ENCODE measurements around the gene MS4A18.
"Not testable (repeated sequence)": the region's sequence is repeated elsewhere in the genome, so short reads cannot be mapped to it uniquely, and the experiment has no call there.

Gene MS4A18

DNA sequence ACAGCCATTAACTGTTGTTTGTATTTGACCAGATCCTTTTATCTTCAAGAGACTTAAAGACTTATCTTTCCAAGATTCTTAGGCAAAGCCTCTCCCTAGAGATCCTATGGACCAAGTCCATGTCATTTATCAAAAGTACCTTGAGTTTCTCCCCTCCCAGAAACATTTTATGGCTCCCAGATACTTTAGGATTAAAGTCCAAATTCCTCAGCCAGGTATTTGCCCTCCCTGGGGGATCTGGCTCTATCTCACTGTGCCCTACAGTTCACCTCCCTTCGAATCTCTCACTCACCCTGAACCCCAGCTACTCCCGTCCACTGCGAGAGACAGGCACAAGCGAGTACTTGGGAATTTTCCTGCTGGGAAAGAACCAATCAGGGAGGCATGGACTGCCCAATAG lies 13.2 kb upstream of the MS4A18 start:
- Histone ChIP-seq H3K4me1 (ENCODE audit: insufficient read depth, low read length, severe bottlenecking) (no peaks in the 10 kb centered on the region), H2AFZ (ENCODE audit: low read length) (no peak overlapping the region), H3K27ac (ENCODE audit: low read depth, low read length, poor library complexity, severe bottlenecking) (no peak overlapping the region), H3K4me2 (ENCODE audit: low read length) (no peak overlapping the region), H3K9me2 (ENCODE audit: low read depth, low read length) (no peaks in the 10 kb centered on the region), H3K9ac (ENCODE audit: low read length) (no peak overlapping the region), H3K27me3 (ENCODE audit: insufficient read depth, low read length) (no peaks in the 10 kb centered on the region; the same call in 1 of the 2 replicates), H3F3A (ENCODE audit: insufficient read depth, low read length) (no peaks in the 10 kb centered on the region), H3K4me3 (ENCODE audit: low read depth, low read length, poor library complexity, severe bottlenecking) (no peak overlapping the region), H3K9me3 (ENCODE audit: low read length) (no peaks in the 10 kb centered on the region), H4K20me1 (ENCODE audit: insufficient read depth, low read length) (no peaks in the 10 kb centered on the region), H3K36me3 (ENCODE audit: insufficient read depth, low read length) (no peaks in the 10 kb centered on the region), H3K79me2 (ENCODE audit: insufficient read depth, low read length) (no peaks in the 10 kb centered on the region)
- TF ChIP-seq CTCF (IDR thresholded peaks at IDR 0.05; ENCODE audit: low read length): no peak
- no peak for TF ChIP-seq EZH2 (IDR thresholded peaks at IDR 0.05; ENCODE audit: borderline replicate concordance, low read length)

- not testable (repeated sequence) for H2AFZ ChIP-seq (ENCODE audit: low read length); H3K79me2 ChIP-seq (ENCODE audit: insufficient read depth, low read length); H3K4me2 ChIP-seq (ENCODE audit: low read length); H3K9me2 ChIP-seq (ENCODE audit: low read depth, low read length); H3K9me3 ChIP-seq (ENCODE audit: low read length); H4K20me1 ChIP-seq (ENCODE audit: insufficient read depth, low read length); H3K9ac ChIP-seq (ENCODE audit: low read length); H3K36me3 ChIP-seq (ENCODE audit: insufficient read depth, low read length); H3K27me3 ChIP-seq (ENCODE audit: insufficient read depth, low read length); H3K4me1 ChIP-seq (ENCODE audit: insufficient read depth, low read length, severe bottlenecking); H3K4me3 ChIP-seq (ENCODE audit: low read depth, low read length, poor library complexity, severe bottlenecking); H3K27ac ChIP-seq (ENCODE audit: low read depth, low read length, poor library complexity, severe bottlenecking); H3F3A ChIP-seq (ENCODE audit: insufficient read depth, low read length)
These were observed 11.1 kb upstream of the MS4A18 start for GRCh38 chr11:60713423-60713822.

DNA sequence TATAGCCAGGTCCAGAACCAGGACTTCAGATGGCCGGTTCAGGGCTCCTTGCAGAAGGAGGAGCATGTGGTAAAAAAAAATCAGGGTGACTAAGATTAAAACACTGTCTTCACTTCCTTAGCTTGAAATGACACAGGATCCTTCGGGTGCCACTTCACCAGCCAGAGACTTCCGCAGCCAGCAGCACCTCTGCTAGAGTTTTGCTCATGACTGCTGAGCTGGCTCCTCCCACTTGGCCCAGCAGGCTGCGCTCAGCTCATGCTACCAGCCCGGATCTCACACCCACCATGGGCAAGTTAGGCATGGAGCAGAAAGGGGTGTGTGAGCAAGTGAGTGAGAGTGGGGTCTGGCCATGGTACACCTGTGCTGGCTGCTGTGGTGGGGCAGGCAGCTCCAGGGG lies 6.6 kb upstream of the MS4A18 start:
- Histone ChIP-seq H3K4me3 (ENCODE audit: low read depth, low read length, poor library complexity, severe bottlenecking) (no peak overlapping the region), H3K9me2 (ENCODE audit: low read depth, low read length) (no peaks in the 10 kb centered on the region), H3K9me3 (ENCODE audit: low read length) (no peaks in the 10 kb centered on the region), H3K4me2 (ENCODE audit: low read length) (no peak overlapping the region), H3K4me1 (ENCODE audit: insufficient read depth, low read length, severe bottlenecking) (no peaks in the 10 kb centered on the region), H3K79me2 (ENCODE audit: insufficient read depth, low read length) (no peaks in the 10 kb centered on the region), H2AFZ (ENCODE audit: low read length) (no peak overlapping the region), H3F3A (ENCODE audit: insufficient read depth, low read length) (no peaks in the 10 kb centered on the region), H3K27me3 (ENCODE audit: insufficient read depth, low read length) (peaks cover 4% of the 10 kb centered on the region; the same call in 1 of the 2 replicates), H3K27ac (ENCODE audit: low read depth, low read length, poor library complexity, severe bottlenecking) (no peak overlapping the region), H3K9ac (ENCODE audit: low read length) (no peak overlapping the region), H4K20me1 (ENCODE audit: insufficient read depth, low read length) (no peaks in the 10 kb centered on the region), H3K36me3 (ENCODE audit: insufficient read depth, low read length) (no peaks in the 10 kb centered on the region)
- TF ChIP-seq CTCF (IDR thresholded peaks at IDR 0.05; ENCODE audit: low read length): no peak
- no peak for TF ChIP-seq EZH2 (IDR thresholded peaks at IDR 0.05; ENCODE audit: borderline replicate concordance, low read length)

- Histone ChIP-seq H3K4me1 (ENCODE audit: insufficient read depth, low read length, severe bottlenecking) (no peaks in the 10 kb centered on the region), H3K9me2 (ENCODE audit: low read depth, low read length) (no peaks in the 10 kb centered on the region), H3K79me2 (ENCODE audit: insufficient read depth, low read length) (no peaks in the 10 kb centered on the region), H3K27ac (ENCODE audit: low read depth, low read length, poor library complexity, severe bottlenecking) (no peak overlapping the region), H3K9me3 (ENCODE audit: low read length) (no peaks in the 10 kb centered on the region), H3K4me3 (ENCODE audit: low read depth, low read length, poor library complexity, severe bottlenecking) (no peak overlapping the region), H3F3A (ENCODE audit: insufficient read depth, low read length) (no peaks in the 10 kb centered on the region), H2AFZ (ENCODE audit: low read length) (no peak overlapping the region), H3K4me2 (ENCODE audit: low read length) (no peak overlapping the region), H3K9ac (ENCODE audit: low read length) (no peak overlapping the region), H3K27me3 (ENCODE audit: insufficient read depth, low read length) (peaks cover 4% of the 10 kb centered on the region; the same call in 1 of the 2 replicates), H4K20me1 (ENCODE audit: insufficient read depth, low read length) (no peaks in the 10 kb centered on the region), H3K36me3 (ENCODE audit: insufficient read depth, low read length) (no peaks in the 10 kb centered on the region)
- no peak for TF ChIP-seq EZH2 (IDR thresholded peaks at IDR 0.05; ENCODE audit: borderline replicate concordance, low read length)
- TF ChIP-seq CTCF (IDR thresholded peaks at IDR 0.05; ENCODE audit: low read length): no peak
These were observed 5.8 kb upstream of the MS4A18 start for GRCh38 chr11:60718524-60719316.

All from OCI-LY1 (cell line).